ENCODE results near the gene PC. TPM values are rescaled to one million over a fixed set of nuclear protein-coding genes. Genes with fewer than 3 reads are reported as not detected.
"Not testable (repeated sequence)": the region's sequence is repeated elsewhere in the genome, so short reads cannot be mapped to it uniquely, and the experiment has no call there.

Gene PC
- 10 to 100 TPM in 1 of 2 experiments, 1 to 10 TPM in 1; 8.8 to 10.1 TPM for total RNA-seq

- Mint-ChIP-seq H3K4me1 (peaks cover 22% of the 10 kb centered on the region), H3K27ac (peak within 1 kb of the TSS; percentile 86), H3K4me3 (peak within 1 kb of the TSS; percentile 84), H3K27me3 (peaks cover 9% of the 10 kb centered on the region), H3K36me3 (ENCODE audit: low read depth) (no peaks in the 10 kb centered on the region), H3K9me3 (peaks cover 3% of the 10 kb centered on the region)
- CTCF ChIA-PET, result interaction anchor here (1.2 to 1.6 kb wide), 3 partner anchors 13 to 19 kb away, joined by 3 to 5 read pairs (median 3); no protein-coding TSS in a partner anchor
- peak; percentile 99 for DNase-seq
- POLR2A ChIA-PET, result no interaction called here
Observed at GRCh38 chr11:66958232-66958955, at the start of gene PC. TSS of gene PC (minus strand) at chr11:66958383. CDS start at chr11:66872159, 86,224 bp downstream.

- H3K27ac Mint-ChIP-seq, result no peak overlapping the region
- POLR2A ChIA-PET, result no interaction called here
- no peaks in the 10 kb centered on the region for H3K9me3 Mint-ChIP-seq
- peaks cover 2% of the 10 kb centered on the region for H3K4me1 Mint-ChIP-seq
- no peak overlapping the region for H3K4me3 Mint-ChIP-seq
- CTCF ChIA-PET, result no interaction called here
- DNase-seq, result no peak
- H3K36me3 Mint-ChIP-seq (ENCODE audit: low read depth), result no peaks in the 10 kb centered on the region
- no peaks in the 10 kb centered on the region for H3K27me3 Mint-ChIP-seq
Observed at GRCh38 chr11:67007126-67007525, 48.9 kb upstream of the PC start.

- CTCF ChIA-PET, result interaction anchor here (1.1 to 1.4 kb wide), 2 partner anchors 11 to 32 kb away, joined by 3 to 4 read pairs; no protein-coding TSS in a partner anchor
- peak; percentile 17 for DNase-seq
- no peaks in the 10 kb centered on the region for H3K27me3 Mint-ChIP-seq
- no peak overlapping the region for H3K27ac Mint-ChIP-seq
- peaks cover 2% of the 10 kb centered on the region for H3K4me1 Mint-ChIP-seq
- no peaks in the 10 kb centered on the region for H3K9me3 Mint-ChIP-seq
- no peaks in the 10 kb centered on the region for H3K36me3 Mint-ChIP-seq (ENCODE audit: low read depth)
- H3K4me3 Mint-ChIP-seq, result no peak overlapping the region
- POLR2A ChIA-PET, result no interaction called here
Observed at GRCh38 chr11:67006029-67006884, 48.1 kb upstream of the PC start.

GRCh38 chr11:67005200-67005599 lies 47.0 kb upstream of the PC start:
- H3K4me3 Mint-ChIP-seq; H3K27ac Mint-ChIP-seq; H3K9me3 Mint-ChIP-seq; H3K4me1 Mint-ChIP-seq; H3K36me3 Mint-ChIP-seq (ENCODE audit: low read depth); H3K27me3 Mint-ChIP-seq; POLR2A ChIA-PET; DNase-seq: not testable (repeated sequence)
- CTCF ChIA-PET, result interaction anchor here (1.4 kb wide), 1 partner anchor 12 kb away, joined by 4 read pairs; no protein-coding TSS in a partner anchor

- Mint-ChIP-seq H3K9me3 (no peaks in the 10 kb centered on the region), H3K36me3 (ENCODE audit: low read depth) (no peaks in the 10 kb centered on the region), H3K27me3 (peaks cover 2% of the 10 kb centered on the region), H3K27ac (no peak overlapping the region), H3K4me1 (peaks cover 2% of the 10 kb centered on the region), H3K4me3 (no peak overlapping the region)
- no peak for DNase-seq
- POLR2A ChIA-PET, result no interaction called here
- CTCF ChIA-PET, result interaction anchor here (0.5 to 1.5 kb wide), 2 partner anchors 9 to 23 kb away, joined by 3 read pairs; no protein-coding TSS in a partner anchor
Observed at GRCh38 chr11:67002921-67003411, 44.8 kb upstream of the PC start.

GRCh38 chr11:67002297-67002913 lies 44.2 kb upstream of the PC start:
- ChIA-PET POLR2A (no interaction called here), CTCF (interaction anchor here (0.5 to 1.5 kb wide), 3 partner anchors 10 to 22 kb away, joined by 3 read pairs; no protein-coding TSS in a partner anchor)
- Mint-ChIP-seq H3K4me1 (peaks cover 2% of the 10 kb centered on the region), H3K36me3 (ENCODE audit: low read depth) (no peaks in the 10 kb centered on the region), H3K4me3 (no peak overlapping the region), H3K27me3 (peaks cover 2% of the 10 kb centered on the region), H3K9me3 (no peaks in the 10 kb centered on the region), H3K27ac (no peak overlapping the region)
- no peak for DNase-seq

GRCh38 chr11:67001332-67001731 lies 43.1 kb upstream of the PC start:
- H3K27ac Mint-ChIP-seq, result no peak overlapping the region
- no peaks in the 10 kb centered on the region for H3K36me3 Mint-ChIP-seq (ENCODE audit: low read depth)
- CTCF ChIA-PET, result interaction anchor here (0.9 to 1.5 kb wide), 2 partner anchors 11 to 13 kb away, joined by 3 read pairs; no protein-coding TSS in a partner anchor
- no peaks in the 10 kb centered on the region for H3K9me3 Mint-ChIP-seq
- DNase-seq, result no peak
- POLR2A ChIA-PET, result no interaction called here
- H3K4me3 Mint-ChIP-seq, result no peak overlapping the region
- peaks cover 4% of the 10 kb centered on the region for H3K27me3 Mint-ChIP-seq
- H3K4me1 Mint-ChIP-seq, result peaks cover 1% of the 10 kb centered on the region

GRCh38 chr11:66999555-66999954 lies 41.4 kb upstream of the PC start:
- Mint-ChIP-seq H3K27me3 (peaks cover 4% of the 10 kb centered on the region), H3K9me3 (no peaks in the 10 kb centered on the region), H3K4me3 (no peak overlapping the region), H3K4me1 (no peaks in the 10 kb centered on the region), H3K27ac (no peak overlapping the region), H3K36me3 (ENCODE audit: low read depth) (no peaks in the 10 kb centered on the region)
- CTCF ChIA-PET, result no interaction called here
- POLR2A ChIA-PET, result no interaction called here
- no peak for DNase-seq

GRCh38 chr11:66996609-66997273 lies 38.6 kb upstream of the PC start:
- no peak for DNase-seq
- H3K4me1 Mint-ChIP-seq, result no peaks in the 10 kb centered on the region
- H3K36me3 Mint-ChIP-seq (ENCODE audit: low read depth), result no peaks in the 10 kb centered on the region
- H3K9me3 Mint-ChIP-seq, result no peaks in the 10 kb centered on the region
- no peak overlapping the region for H3K4me3 Mint-ChIP-seq
- peaks cover 9% of the 10 kb centered on the region for H3K27me3 Mint-ChIP-seq
- H3K27ac Mint-ChIP-seq, result no peak overlapping the region
- ChIA-PET CTCF (interaction anchor here (1.0 to 1.5 kb wide), 2 partner anchors 11 to 32 kb away, joined by 3 read pairs; no protein-coding TSS in a partner anchor), POLR2A (no interaction called here)

- ChIA-PET CTCF (interaction anchor here (0.6 kb wide), 2 partner anchors 279 to 1895 kb away, joined by 3 to 4 read pairs; no protein-coding TSS in a partner anchor), POLR2A (no interaction called here)
- Mint-ChIP-seq H3K27ac (no peak overlapping the region), H3K36me3 (ENCODE audit: low read depth) (no peaks in the 10 kb centered on the region), H3K9me3 (no peaks in the 10 kb centered on the region), H3K4me1 (no peaks in the 10 kb centered on the region), H3K4me3 (no peak overlapping the region), H3K27me3 (peaks cover 8% of the 10 kb centered on the region)
- DNase-seq, result no peak
Observed at GRCh38 chr11:66992041-66992440, 33.9 kb upstream of the PC start.

GRCh38 chr11:66989360-66989759 lies 31.2 kb upstream of the PC start:
- H3K4me3 Mint-ChIP-seq; H3K36me3 Mint-ChIP-seq (ENCODE audit: low read depth); CTCF ChIA-PET; POLR2A ChIA-PET; DNase-seq; H3K9me3 Mint-ChIP-seq; H3K27ac Mint-ChIP-seq; H3K4me1 Mint-ChIP-seq: not testable (repeated sequence)
- H3K27me3 Mint-ChIP-seq, result peaks cover 12% of the 10 kb centered on the region

- H3K4me3 Mint-ChIP-seq; H3K36me3 Mint-ChIP-seq (ENCODE audit: low read depth); H3K4me1 Mint-ChIP-seq; POLR2A ChIA-PET; CTCF ChIA-PET; DNase-seq; H3K27ac Mint-ChIP-seq; H3K9me3 Mint-ChIP-seq: not testable (repeated sequence)
- H3K27me3 Mint-ChIP-seq, result peaks cover 12% of the 10 kb centered on the region
Observed at GRCh38 chr11:66988741-66989140, 30.6 kb upstream of the PC start.
